Measurements from ENCODE around the gene CTSG.
"Not testable (repeated sequence)": the region's sequence is repeated elsewhere in the genome, so short reads cannot be mapped to it uniquely, and the experiment has no call there.

CTSG gene
- total RNA-seq: 0 to 1.1 (median 0.15) reads per million in 4 experiments

- DNase-seq: no peak
These were observed at the start of gene CTSG for GRCh38 chr14:24576182-24576581. Gene CTSG (minus strand): TSS chr14:24576250. CDS start chr14:24576223, 27 bp downstream.

- DNase-seq: no peak
These were observed 37.7 kb upstream of the CTSG start for GRCh38 chr14:24613747-24614146.

- DNase-seq: no peak
These were observed 37.2 kb upstream of the CTSG start for GRCh38 chr14:24613241-24613640.

GRCh38 chr14:24612196-24612595 lies 36.1 kb upstream of the CTSG start:
- DNase-seq: no peak

- no peak for DNase-seq
These were observed 33.8 kb upstream of the CTSG start, which contains the start of gene GZMH for GRCh38 chr14:24609655-24610344. Gene GZMH (minus strand): TSS chr14:24609685. CDS start chr14:24609613, 72 bp downstream.

GRCh38 chr14:24607635-24608514 lies 31.8 kb upstream of the CTSG start:
- no peak for DNase-seq

- no peak for DNase-seq
These were observed 31.0 kb upstream of the CTSG start for GRCh38 chr14:24607081-24607480.

GRCh38 chr14:24606297-24606696 lies 30.2 kb upstream of the CTSG start:
- no peak for DNase-seq

- DNase-seq: peak; percentile 8
These were observed 29.6 kb upstream of the CTSG start for GRCh38 chr14:24605435-24606190.

GRCh38 chr14:24597403-24597802 lies 21.4 kb upstream of the CTSG start:
- no peak for DNase-seq

GRCh38 chr14:24595073-24595808 lies 19.2 kb upstream of the CTSG start:
- no peak for DNase-seq

- DNase-seq: not testable (repeated sequence)
These were observed 15.0 kb upstream of the CTSG start for GRCh38 chr14:24591004-24591403.

GRCh38 chr14:24584402-24584801 lies 8.4 kb upstream of the CTSG start:
- DNase-seq: not testable (repeated sequence)

- no peak for DNase-seq
These were observed 2.5 kb upstream of the CTSG start for GRCh38 chr14:24578558-24578957.

GRCh38 chr14:24576771-24577170 lies 721 bp upstream of the CTSG start:
- no peak for DNase-seq

GRCh38 chr14:24574206-24574774 lies 1.8 kb downstream of the CTSG start:
- no peak for DNase-seq

GRCh38 chr14:24566318-24566717 lies 9.7 kb downstream of the CTSG start:
- DNase-seq: no peak

GRCh38 chr14:24565766-24566165 lies 10.3 kb downstream of the CTSG start:
- DNase-seq: no peak

- no peak for DNase-seq
These were observed 12.5 kb downstream of the CTSG start for GRCh38 chr14:24563505-24563904.

- DNase-seq: no peak
These were observed 19.3 kb downstream of the CTSG start for GRCh38 chr14:24556756-24557155.

- not testable (repeated sequence) for DNase-seq
These were observed 27.0 kb downstream of the CTSG start for GRCh38 chr14:24549064-24549463.

- no peak for DNase-seq
These were observed 33.6 kb downstream of the CTSG start for GRCh38 chr14:24542346-24542936.
